NCI-H69 (cell line): ENCODE data around the gene LRRC8E.

Experiments used
- DNase-seq: peaks from one replicate; lab custom pipeline; 2025; lab: John Stamatoyannopoulos, UW

LRRC8E gene

DNA sequence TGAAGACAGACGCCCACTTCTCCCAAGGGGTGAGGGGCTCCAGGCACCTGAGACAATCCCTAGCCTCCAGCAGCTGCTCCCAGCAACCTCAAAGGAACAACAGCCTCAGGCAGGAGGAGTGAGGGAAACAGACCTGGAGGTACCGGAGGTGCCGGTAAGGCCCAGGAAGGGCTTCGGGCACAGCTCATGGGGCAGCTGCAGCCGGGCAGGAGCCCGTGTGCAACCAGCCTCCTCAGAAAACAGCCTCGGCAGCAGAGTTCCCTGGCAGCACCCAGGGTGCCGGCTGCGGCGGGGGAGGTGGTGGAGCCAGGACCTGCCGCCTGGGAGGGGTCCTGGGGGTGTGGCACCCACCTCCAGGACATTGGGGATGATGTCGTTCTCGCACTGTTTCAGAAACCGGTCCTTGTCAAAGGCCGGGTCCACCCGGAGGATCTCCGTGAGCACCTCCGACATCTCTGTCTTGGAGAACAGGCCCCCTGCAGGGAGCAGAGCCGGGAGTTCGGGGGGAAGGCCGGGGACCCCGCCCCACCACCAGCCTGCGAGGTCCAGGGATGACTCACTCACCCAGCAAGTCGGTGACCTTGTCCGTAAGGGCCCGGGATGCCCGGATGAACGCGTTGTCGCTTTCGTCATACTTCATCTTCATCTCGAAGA lies 44.1 kb downstream of the LRRC8E start:
- no peak for DNase-seq

DNA sequence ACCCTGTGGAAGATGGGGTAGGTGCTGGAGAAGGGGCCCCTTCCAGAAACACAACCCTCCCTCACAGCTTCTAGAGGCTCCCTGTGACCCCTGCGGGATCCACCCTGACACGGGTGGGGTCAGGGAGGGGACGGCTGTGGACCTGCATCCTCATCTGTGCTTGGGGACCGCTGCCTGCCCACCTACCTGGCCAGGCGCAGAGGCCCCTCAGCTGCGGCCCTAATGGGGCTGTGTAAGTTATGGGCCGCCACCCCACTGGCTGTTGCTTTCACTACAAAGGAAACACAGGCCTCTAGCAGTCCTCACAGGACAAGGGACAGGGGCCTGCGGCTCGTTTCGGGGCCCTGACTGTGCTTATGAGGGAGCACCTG lies 44.6 kb downstream of the LRRC8E start:
- no peak for DNase-seq

DNA sequence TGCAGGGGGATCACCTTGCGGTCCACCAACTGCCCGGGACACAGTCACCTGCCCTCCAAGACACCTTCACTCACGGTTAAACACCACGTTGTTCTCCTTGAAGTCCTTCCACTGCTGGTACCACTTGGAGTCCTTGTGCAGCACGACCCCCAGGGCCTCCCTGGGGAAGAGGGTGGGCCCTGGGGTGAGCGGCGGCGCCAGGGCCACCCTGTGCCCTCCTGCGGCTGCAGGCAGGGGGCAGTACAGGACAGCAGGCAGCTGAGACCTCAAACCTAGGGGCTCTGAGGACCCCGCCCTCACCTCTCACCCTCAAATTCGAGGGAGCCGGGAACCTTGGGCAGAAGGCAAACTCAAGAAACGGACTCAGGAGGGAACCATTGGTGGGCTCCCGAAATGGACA lies 45.1 kb downstream of the LRRC8E start:
- DNase-seq: no peak

DNA sequence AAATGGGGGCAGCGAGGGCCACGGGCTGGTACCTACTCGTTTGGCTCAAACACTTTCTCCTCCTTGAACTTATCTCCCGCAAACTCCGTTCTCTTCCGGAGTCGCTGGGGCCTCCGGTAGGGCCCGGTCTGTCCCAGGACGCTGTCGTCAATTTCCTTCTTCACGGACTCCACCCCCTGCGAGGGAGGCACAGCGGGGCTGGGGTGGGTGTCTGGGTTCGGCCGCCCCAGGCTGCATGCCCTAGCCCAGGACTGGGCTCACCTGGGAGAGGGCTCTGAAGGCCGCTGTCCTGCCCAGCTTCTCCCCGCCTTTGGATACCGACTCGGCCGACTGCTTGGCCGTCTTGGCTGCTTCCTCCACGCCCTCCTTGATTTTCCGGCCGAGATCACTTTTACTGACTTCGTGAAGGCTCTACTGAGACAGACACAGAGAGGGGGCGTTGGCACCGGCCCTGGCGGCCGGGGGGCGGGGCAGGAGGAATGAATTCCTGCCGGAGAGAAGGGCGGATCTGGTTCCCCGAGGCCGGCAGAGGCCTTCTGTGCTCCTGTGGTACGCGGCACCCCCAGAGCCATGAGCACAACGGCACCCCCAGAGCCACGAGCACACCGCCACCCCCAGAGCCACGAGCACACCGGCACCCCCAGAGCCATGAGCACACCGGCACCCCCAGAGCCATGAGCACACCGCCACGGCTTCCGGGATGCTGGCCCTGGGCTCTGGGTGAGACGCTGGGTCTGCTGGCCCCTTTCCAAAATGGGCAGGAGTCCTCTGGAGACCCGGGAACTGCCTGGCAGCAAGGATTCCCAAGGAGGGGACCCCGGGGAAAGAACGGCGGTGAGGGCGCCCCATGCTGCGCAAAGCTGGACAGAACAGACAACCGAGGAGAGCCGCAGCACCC lies 45.8 kb downstream of the LRRC8E start:
- no peak for DNase-seq

DNA sequence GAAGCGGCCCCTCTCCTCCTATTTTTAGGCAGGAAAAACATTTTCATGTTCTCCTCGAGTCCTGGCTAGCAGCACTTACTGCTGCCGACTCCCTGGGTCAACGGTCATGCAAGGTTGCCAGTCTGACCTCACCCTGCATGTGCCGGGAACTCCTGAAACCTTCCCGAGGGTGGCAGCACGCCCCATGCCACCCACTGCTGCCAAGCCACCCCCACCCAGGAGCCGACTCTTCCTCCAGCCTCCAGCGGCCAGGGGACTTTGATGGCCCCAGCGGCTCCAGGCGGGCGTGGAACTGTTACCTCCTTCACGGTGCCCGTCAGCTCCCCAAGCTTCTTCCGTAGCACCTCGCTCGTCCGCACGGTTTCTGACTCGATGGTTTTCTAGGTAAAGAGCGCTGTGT lies 46.5 kb downstream of the LRRC8E start:
- DNase-seq: no peak

DNA sequence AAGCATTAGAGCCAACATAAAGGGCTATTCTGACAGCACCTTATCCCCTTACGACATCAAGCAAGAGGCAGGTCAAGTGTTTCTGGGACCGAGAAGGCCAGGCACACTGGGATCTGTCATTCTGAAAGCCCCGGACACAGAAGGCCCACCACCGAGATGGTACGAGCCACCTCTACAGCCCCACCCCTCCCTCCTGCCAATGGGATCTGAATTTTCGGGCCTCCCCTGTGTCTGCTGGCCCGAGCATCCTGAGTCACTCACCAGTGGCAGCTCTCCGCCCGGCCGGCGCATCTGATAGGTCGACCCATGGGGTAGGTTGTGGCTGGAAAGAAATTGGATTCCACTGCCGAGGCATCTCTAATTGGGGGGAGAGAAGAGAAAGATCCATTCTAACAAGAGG lies 52.5 kb downstream of the LRRC8E start:
- no peak for DNase-seq

DNA sequence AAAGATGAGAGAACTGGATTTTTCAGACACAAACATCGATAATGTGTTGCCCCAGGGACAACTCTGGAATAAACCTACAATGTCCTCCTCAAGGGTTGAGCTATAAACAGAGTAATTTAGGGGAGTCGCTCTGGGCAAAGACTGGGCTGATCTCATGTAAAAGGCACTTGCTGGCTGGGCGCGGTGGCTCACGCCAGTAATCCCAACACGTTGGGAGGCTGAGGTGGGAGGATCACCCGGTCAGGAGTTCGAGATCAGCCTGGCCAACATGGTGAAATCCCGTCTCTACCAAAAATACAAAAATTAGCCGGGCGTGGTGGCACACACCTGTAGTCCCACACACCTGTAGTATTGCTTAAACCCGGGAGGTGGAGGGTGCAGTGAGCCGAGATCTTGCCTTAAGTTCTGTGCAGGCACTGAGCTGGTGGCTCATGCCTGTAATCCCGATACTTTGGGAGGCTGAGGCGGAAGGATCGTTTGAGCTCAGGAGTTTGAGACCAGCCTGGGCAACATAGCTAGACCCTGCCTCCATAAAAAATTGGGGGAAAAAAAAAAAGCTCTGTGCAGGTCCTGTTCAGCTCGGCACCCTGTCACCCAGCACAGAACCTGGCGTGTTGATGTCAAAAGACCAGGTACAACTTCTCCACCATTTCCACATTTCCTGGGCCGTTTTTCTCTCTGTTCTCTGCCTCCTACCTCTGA lies 53.7 kb downstream of the LRRC8E start:
- no peak for DNase-seq

DNA sequence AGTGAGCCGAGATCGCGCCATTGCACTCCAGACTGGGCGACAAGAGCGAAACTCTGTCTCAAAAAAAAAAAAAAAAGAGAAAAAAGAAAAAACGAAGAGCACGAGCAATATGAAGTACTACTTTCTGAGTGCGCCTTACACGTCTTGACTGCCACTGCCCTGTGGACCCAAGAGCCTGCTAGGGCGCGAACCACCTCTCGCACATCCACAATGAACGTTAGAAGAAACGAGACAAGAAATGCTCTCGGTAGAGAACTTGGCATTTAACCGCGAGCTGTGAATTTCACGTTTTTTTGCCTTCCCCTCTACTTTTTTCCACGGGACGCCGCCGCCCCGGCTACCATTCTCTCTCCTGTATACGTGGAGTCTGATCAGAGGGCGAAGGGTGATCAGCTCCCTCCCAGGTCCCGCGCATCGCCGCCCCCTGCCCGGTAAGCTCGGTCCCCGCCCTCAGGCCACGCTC lies 54.7 kb downstream of the LRRC8E start:
- DNase-seq: peak; percentile 36

DNA sequence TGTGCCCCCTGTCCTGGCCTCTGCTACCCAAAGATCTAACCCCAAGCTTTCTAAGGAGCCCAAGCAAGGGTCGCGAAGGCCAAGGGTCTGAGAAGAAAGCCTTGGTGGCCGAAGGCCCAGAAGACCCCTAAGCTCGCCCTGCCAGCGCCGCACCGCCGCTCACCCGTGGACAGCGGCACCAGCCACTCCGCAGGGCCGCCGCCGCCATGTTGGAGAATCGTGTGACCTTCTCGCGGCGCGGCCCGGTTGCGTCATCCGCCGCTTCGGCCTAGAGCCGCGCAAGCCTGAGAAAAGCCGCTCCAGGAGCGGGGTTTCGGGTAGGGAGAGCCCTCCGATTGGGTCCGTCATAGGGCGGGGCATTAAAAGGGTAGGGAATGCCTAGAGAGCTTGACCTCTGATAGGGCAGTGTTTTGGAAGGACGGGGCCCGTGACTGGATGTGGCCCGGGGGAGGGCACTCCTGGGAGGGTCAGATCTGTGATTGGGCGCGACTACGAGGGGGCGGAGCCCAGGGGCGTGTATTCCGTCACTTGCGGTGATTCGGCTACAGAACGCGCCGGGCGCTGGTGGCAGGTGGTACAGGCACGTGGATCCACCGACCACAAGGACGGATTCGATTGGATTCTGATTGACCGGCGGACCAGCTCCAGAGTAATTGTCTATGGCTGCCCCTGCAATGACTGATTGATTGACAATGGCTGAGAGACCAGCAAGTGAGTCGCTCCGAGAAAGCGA lies 55.3 kb downstream of the LRRC8E start, which contains the start of gene TIMM44:
Gene TIMM44 (minus strand): TSS at position 223 of the 733 bp plus-strand sequence. CDS start 15 bp downstream, at position 208.
- DNase-seq: peak; percentile 100

DNA sequence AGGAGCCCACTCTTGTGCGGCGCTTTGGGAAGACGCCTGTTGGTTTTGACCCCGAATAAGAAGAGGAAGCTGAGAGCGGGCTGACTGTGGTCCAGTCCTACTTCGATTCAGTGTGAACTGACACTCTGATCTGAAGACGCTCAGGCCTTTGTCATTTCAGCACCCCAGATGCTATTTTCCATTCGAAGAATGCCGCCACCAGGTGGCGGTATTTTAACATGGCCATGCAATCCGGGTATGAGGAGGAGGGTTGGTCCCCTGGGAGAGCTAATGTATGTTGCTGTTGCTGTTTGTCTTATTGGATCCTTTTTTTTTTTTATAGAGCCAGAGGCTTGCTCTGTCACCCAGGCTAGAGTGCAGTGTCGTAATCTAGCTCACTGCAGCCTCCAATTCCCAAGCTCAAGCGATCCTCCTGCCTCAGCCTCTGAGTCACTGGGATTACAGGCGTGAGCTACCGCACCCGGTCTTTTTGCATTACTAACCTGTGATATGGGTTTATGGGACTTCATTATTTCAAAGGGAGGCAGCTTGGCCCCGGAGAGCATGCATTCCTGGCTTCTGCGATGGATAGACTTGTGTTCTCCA lies 56.0 kb downstream of the LRRC8E start:
- peak; percentile 96 for DNase-seq

DNA sequence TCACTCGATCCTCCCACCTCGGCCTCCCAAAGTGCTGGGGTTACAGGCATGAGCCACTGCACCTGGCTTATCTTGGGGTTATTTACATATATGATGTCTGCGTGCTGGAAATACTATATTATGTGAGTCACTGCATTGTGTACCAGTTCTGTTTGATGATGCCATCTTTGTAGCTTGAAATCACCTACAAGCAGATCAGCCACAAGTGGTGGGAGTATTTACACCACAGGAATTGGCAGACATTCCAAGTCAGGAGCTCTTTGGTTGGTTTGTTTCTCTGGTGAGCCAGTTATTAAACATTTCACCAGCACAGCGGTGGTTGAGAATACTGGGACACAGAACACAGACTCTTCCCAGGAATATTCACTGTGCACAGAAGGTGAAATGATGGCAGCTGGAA lies 59.6 kb downstream of the LRRC8E start:
- no peak for DNase-seq
